CD4-positive, CD25-positive, alpha-beta regulatory T cell (primary cell): ENCODE data around the gene MRPL24. TPM values are rescaled to one million over a fixed set of nuclear protein-coding genes. Genes with fewer than 3 reads are reported as not detected.
A peak's percentile ranks its signal among the peaks of the same experiment; 100 is the strongest.

ENCODE experiments used
- ATAC-seq, 2 donors: fragments of 150-1000 bp; cut with Tn5 transposase; one replicate each; pipeline ENCODE4 v1.10.0; 2021; ENCODE audit warnings: low read depth in 2 of 2, moderate number of reproducible peaks in 2 of 2, moderate library complexity in 1 of 2
- DNase-seq, 3 donors: peaks; one replicate each; pipeline versions ENCODE4 v3.0.0 to v3.0.0-alpha.2; 2012 to 2022; ENCODE audit warnings: mixed read lengths in 1 of 3
- H3K27ac ChIP-seq: one replicate; pipeline ENCODE4 v1.7.0; 2013; ENCODE audit warnings: mild to moderate bottlenecking, low read length; ENCODE audit not compliant: insufficient read depth, poor library complexity, severe bottlenecking
- H3K27me3 ChIP-seq: one replicate; pipeline ENCODE4 v1.7.0; 2013; ENCODE audit warnings: low read length; ENCODE audit not compliant: control insufficient read depth, insufficient read depth
- H3K36me3 ChIP-seq: one replicate; pipeline ENCODE4 v1.7.0; 2013; ENCODE audit warnings: mild to moderate bottlenecking, low read length, moderate library complexity; ENCODE audit not compliant: control insufficient read depth, insufficient read depth
- H3K4me1 ChIP-seq: 2 replicates; pipeline ENCODE4 v1.7.0; 2013; ENCODE audit warnings: mild to moderate bottlenecking, low read length; ENCODE audit not compliant: insufficient read depth, control insufficient read depth, poor library complexity, severe bottlenecking
- H3K4me3 ChIP-seq: one replicate; pipeline ENCODE4 v1.7.0; 2013; ENCODE audit warnings: low read depth, mild to moderate bottlenecking, low read length, moderate library complexity
- H3K9me3 ChIP-seq, 2 experiments: 1 replicate in 1 of 2; 2 replicates in 1 of 2; pipeline ENCODE4 v1.7.0; 2013; ENCODE audit warnings: low read length in 2 of 2, mild to moderate bottlenecking in 1 of 2, moderate library complexity in 1 of 2; ENCODE audit not compliant: control insufficient read depth in 2 of 2
- H3K27ac Mint-ChIP-seq, 3 donors: one replicate each; pipeline ENCODE4 v1.8.0; 2020 to 2022; ENCODE audit warnings: mild to moderate bottlenecking in 3 of 3, mixed read lengths in 3 of 3, moderate library complexity in 2 of 3
- H3K27me3 Mint-ChIP-seq: one replicate; pipeline ENCODE4 v1.8.0; 2022; ENCODE audit warnings: mild to moderate bottlenecking, mixed read lengths
- H3K36me3 Mint-ChIP-seq: one replicate; pipeline ENCODE4 v1.8.0; 2020; ENCODE audit warnings: mixed read lengths
- H3K4me1 Mint-ChIP-seq, 4 donors: one replicate each; pipeline ENCODE4 v1.8.0; 2020 to 2022; ENCODE audit warnings: mixed read lengths in 4 of 4, mild to moderate bottlenecking in 1 of 4
- H3K4me3 Mint-ChIP-seq, 4 donors: one replicate each; pipeline ENCODE4 v1.8.0; 2020 to 2022; ENCODE audit warnings: mild to moderate bottlenecking in 4 of 4, mixed read lengths in 4 of 4, moderate library complexity in 3 of 4
- H3K9me3 Mint-ChIP-seq, 7 donors: one replicate each; pipeline ENCODE4 v1.8.0; 2020 to 2022; ENCODE audit warnings: mixed read lengths in 7 of 7, mild to moderate bottlenecking in 3 of 7, moderate library complexity in 2 of 7
- polyA plus RNA-seq, 4 donors: library from polyadenylated mRNA; unstranded; fragments of 300-500 nt; fragmentation: Illumina TruSeq; gene quantifications; one replicate each; pipeline ENCODE4 v1.2.3, GENCODE V29; 2021
- total RNA-seq: library from RNA; stranded (reverse); gene quantifications from one replicate; pipeline ENCODE4 v1.2.3, GENCODE V29; 2022

MRPL24 gene
- total RNA-seq (18.2 TPM), polyA plus RNA-seq (10 to 100 TPM; 72.5 to 86.4 (median 79.3) TPM)

- Histone ChIP-seq H3K36me3 (peaks cover 28% of the 10 kb centered on the region), H3K27ac (peak within 1 kb of the TSS; percentile 91), H3K4me1 (peaks cover 20% of the 10 kb centered on the region), H3K27me3 (no peaks in the 10 kb centered on the region), H3K4me3 (peak within 1 kb of the TSS; percentile 80), H3K9me3 (no peaks in the 10 kb centered on the region)
- ATAC-seq: peak; percentile 92 to 94
- peaks cover 0 to 2% (median 0%) of the 10 kb centered on the region in 7 donors for H3K9me3 Mint-ChIP-seq
- H3K4me1 Mint-ChIP-seq: peaks cover 3 to 50% (median 31%) of the 10 kb centered on the region in 4 donors
- DNase-seq: peak; percentile 96 to 99 (median 99)
- peak within 1 kb of the TSS; percentile 92 to 99 (median 98) for H3K27ac Mint-ChIP-seq
- peak within 1 kb of the TSS; percentile 90 to 97 (median 94) for H3K4me3 Mint-ChIP-seq
- H3K27me3 Mint-ChIP-seq: no peaks in the 10 kb centered on the region
- peaks cover 36% of the 10 kb centered on the region for H3K36me3 Mint-ChIP-seq
Observed at GRCh38 chr1:156740741-156741480, at the start of gene MRPL24. Gene MRPL24, minus strand, starts transcription at chr1:156741088. Its CDS starts 2,384 bp downstream, at chr1:156738704.

- Mint-ChIP-seq H3K27ac (peak overlapping the region in 1 of 3 donors; percentile 35), H3K4me3 (no peak overlapping the region), H3K4me1 (peaks cover 4 to 13% (median 7%) of the 10 kb centered on the region in 4 donors), H3K36me3 (peaks cover 52% of the 10 kb centered on the region), H3K9me3 (no peaks in the 10 kb centered on the region), H3K27me3 (no peaks in the 10 kb centered on the region)
- no peak for DNase-seq
- Histone ChIP-seq H3K36me3 (peaks cover 75% of the 10 kb centered on the region), H3K27me3 (no peaks in the 10 kb centered on the region), H3K4me1 (no peaks in the 10 kb centered on the region), H3K27ac (no peak overlapping the region), H3K9me3 (no peaks in the 10 kb centered on the region), H3K4me3 (no peak overlapping the region)
- ATAC-seq: no peak
Observed at GRCh38 chr1:156789621-156790318, 48.9 kb upstream of the MRPL24 start.

- Histone ChIP-seq H3K27me3 (no peaks in the 10 kb centered on the region), H3K36me3 (peaks cover 69% of the 10 kb centered on the region), H3K27ac (no peak overlapping the region), H3K4me3 (no peak overlapping the region), H3K9me3 (no peaks in the 10 kb centered on the region), H3K4me1 (no peaks in the 10 kb centered on the region)
- no peaks in the 10 kb centered on the region for H3K27me3 Mint-ChIP-seq
- peak overlapping the region in 2 of 3 donors; percentile 32 to 90 for H3K27ac Mint-ChIP-seq
- ATAC-seq: no peak
- no peak for DNase-seq
- H3K36me3 Mint-ChIP-seq: peaks cover 48% of the 10 kb centered on the region
- peaks cover 4 to 20% (median 7%) of the 10 kb centered on the region in 4 donors for H3K4me1 Mint-ChIP-seq
- no peaks in the 10 kb centered on the region for H3K9me3 Mint-ChIP-seq
- H3K4me3 Mint-ChIP-seq: peak overlapping the region in 1 of 4 donors; percentile 21
Observed at GRCh38 chr1:156788136-156788535, 47.2 kb upstream of the MRPL24 start.

GRCh38 chr1:156786640-156787039, 45.8 kb upstream of the MRPL24 start:
- H3K27ac ChIP-seq: no peak overlapping the region
- H3K4me3 ChIP-seq: no peak overlapping the region
- H3K27me3 ChIP-seq: no peaks in the 10 kb centered on the region
- Mint-ChIP-seq H3K27ac (peak overlapping the region in 1 of 3 donors; percentile 86), H3K36me3 (peaks cover 49% of the 10 kb centered on the region), H3K27me3 (no peaks in the 10 kb centered on the region), H3K4me1 (peaks cover 10 to 30% (median 12%) of the 10 kb centered on the region in 4 donors), H3K4me3 (no peak overlapping the region), H3K9me3 (no peaks in the 10 kb centered on the region)
- peaks cover 68% of the 10 kb centered on the region for H3K36me3 ChIP-seq
- no peaks in the 10 kb centered on the region for H3K9me3 ChIP-seq
- no peak for ATAC-seq
- H3K4me1 ChIP-seq: no peaks in the 10 kb centered on the region
- DNase-seq: no peak

GRCh38 chr1:156785458-156785857, 44.6 kb upstream of the MRPL24 start:
- DNase-seq (no peak), ATAC-seq (no peak)
- no peak overlapping the region for H3K27ac Mint-ChIP-seq
- H3K36me3 Mint-ChIP-seq: peaks cover 51% of the 10 kb centered on the region
- peaks cover 17 to 32% (median 19%) of the 10 kb centered on the region in 4 donors for H3K4me1 Mint-ChIP-seq
- H3K27me3 Mint-ChIP-seq: no peaks in the 10 kb centered on the region
- peaks cover 63% of the 10 kb centered on the region for H3K36me3 ChIP-seq
- no peaks in the 10 kb centered on the region for H3K27me3 ChIP-seq
- H3K4me3 ChIP-seq: no peak overlapping the region
- no peaks in the 10 kb centered on the region for H3K4me1 ChIP-seq
- H3K4me3 Mint-ChIP-seq: no peak overlapping the region
- H3K9me3 ChIP-seq: no peaks in the 10 kb centered on the region
- H3K27ac ChIP-seq: no peak overlapping the region
- no peaks in the 10 kb centered on the region for H3K9me3 Mint-ChIP-seq

GRCh38 chr1:156781585-156782186, 40.8 kb upstream of the MRPL24 start:
- Mint-ChIP-seq H3K4me1 (peaks cover 25 to 35% (median 31%) of the 10 kb centered on the region in 4 donors), H3K27ac (no peak overlapping the region), H3K36me3 (peaks cover 30% of the 10 kb centered on the region), H3K9me3 (no peaks in the 10 kb centered on the region), H3K4me3 (no peak overlapping the region), H3K27me3 (no peaks in the 10 kb centered on the region)
- no peaks in the 10 kb centered on the region for H3K9me3 ChIP-seq
- ATAC-seq (no peak), DNase-seq (no peak)
- peaks cover 13% of the 10 kb centered on the region for H3K4me1 ChIP-seq
- no peak overlapping the region for H3K4me3 ChIP-seq
- no peak overlapping the region for H3K27ac ChIP-seq
- H3K27me3 ChIP-seq: no peaks in the 10 kb centered on the region
- peaks cover 43% of the 10 kb centered on the region for H3K36me3 ChIP-seq

- peaks cover 23% of the 10 kb centered on the region for H3K36me3 ChIP-seq
- no peaks in the 10 kb centered on the region for H3K27me3 Mint-ChIP-seq
- no peak for ATAC-seq
- DNase-seq: no peak
- peaks cover 18% of the 10 kb centered on the region for H3K36me3 Mint-ChIP-seq
- H3K9me3 Mint-ChIP-seq: no peaks in the 10 kb centered on the region
- peak overlapping the region; percentile 2 to 57 (median 32) for H3K27ac Mint-ChIP-seq
- peak overlapping the region in 1 of 4 donors; percentile 44 for H3K4me3 Mint-ChIP-seq
- no peak overlapping the region for H3K4me3 ChIP-seq
- H3K4me1 Mint-ChIP-seq: peaks cover 23 to 56% (median 48%) of the 10 kb centered on the region in 4 donors
- no peaks in the 10 kb centered on the region for H3K27me3 ChIP-seq
- no peak overlapping the region for H3K27ac ChIP-seq
- H3K9me3 ChIP-seq: no peaks in the 10 kb centered on the region
- peaks cover 27% of the 10 kb centered on the region for H3K4me1 ChIP-seq
Observed at GRCh38 chr1:156777573-156777972, 36.7 kb upstream of the MRPL24 start.
